Cardiac muscle cell (in vitro differentiated cells and primary cell): ENCODE measurements around the gene RARB. TPM values are rescaled to one million over a fixed set of nuclear protein-coding genes. Genes with fewer than 3 reads are reported as not detected.

Experiments
- DNase-seq, 2 donors: peaks; one replicate each; pipeline versions ENCODE4 v3.0.0 to v3.0.0-alpha.2; 2010 to 2017; ENCODE audit warnings: low read depth in 1 of 2, low spot score in 1 of 2
- H3K27ac ChIP-seq: fragments of 200-600 bp; sonication (generic); 2 replicates; pipeline ENCODE4 v1.5.1; 2016
- H3K27me3 ChIP-seq: fragments of 200-600 bp; sonication (generic); 2 replicates; pipeline ENCODE4 v1.6.0; 2016; ENCODE audit warnings: control low read depth
- H3K36me3 ChIP-seq: fragments of 200-600 bp; sonication (generic); 2 replicates; pipeline ENCODE4 v1.5.1; 2016; ENCODE audit warnings: control low read depth
- H3K4me1 ChIP-seq: fragments of 200-600 bp; sonication (generic); 2 replicates; pipeline ENCODE4 v1.8.1; 2017; ENCODE audit warnings: low read depth, mild to moderate bottlenecking, mixed run types
- H3K4me3 ChIP-seq: fragments of 200-600 bp; sonication (generic); 2 replicates; pipeline ENCODE4 v1.5.1; 2016; ENCODE audit warnings: mild to moderate bottlenecking
- H3K9me3 ChIP-seq: fragments of 200-600 bp; sonication (generic); 2 replicates; pipeline ENCODE4 v1.5.1; 2017; ENCODE audit warnings: low read depth, mild to moderate bottlenecking, control low read depth
- polyA plus RNA-seq: library from polyadenylated mRNA; unstranded; fragments of >200 nt; fragmentation: Nextera tagmentation; extraction: Ambion mirVana; gene quantifications from 2 replicates; pipeline ENCODE4 v1.2.1, GENCODE V29; 2016
- total RNA-seq: library from RNA; depleted of rRNA; stranded (reverse); fragments of >200 nt; gene quantifications from 2 replicates; pipeline ENCODE4 v1.2.3, GENCODE V29; 2016
- TF ChIP-seq, protein P1 (sequence below): IDR thresholded peaks from 2 replicates; pipeline ENCODE4 v1.5.1; 2012; ENCODE audit warnings: low read depth, mild to moderate bottlenecking, low read length

The RARB gene
- total and polyA plus RNA-seq, 2 experiments from 2014 or later, result 22.4 to 27.2 TPM

- TF ChIP-seq, protein P1, sequence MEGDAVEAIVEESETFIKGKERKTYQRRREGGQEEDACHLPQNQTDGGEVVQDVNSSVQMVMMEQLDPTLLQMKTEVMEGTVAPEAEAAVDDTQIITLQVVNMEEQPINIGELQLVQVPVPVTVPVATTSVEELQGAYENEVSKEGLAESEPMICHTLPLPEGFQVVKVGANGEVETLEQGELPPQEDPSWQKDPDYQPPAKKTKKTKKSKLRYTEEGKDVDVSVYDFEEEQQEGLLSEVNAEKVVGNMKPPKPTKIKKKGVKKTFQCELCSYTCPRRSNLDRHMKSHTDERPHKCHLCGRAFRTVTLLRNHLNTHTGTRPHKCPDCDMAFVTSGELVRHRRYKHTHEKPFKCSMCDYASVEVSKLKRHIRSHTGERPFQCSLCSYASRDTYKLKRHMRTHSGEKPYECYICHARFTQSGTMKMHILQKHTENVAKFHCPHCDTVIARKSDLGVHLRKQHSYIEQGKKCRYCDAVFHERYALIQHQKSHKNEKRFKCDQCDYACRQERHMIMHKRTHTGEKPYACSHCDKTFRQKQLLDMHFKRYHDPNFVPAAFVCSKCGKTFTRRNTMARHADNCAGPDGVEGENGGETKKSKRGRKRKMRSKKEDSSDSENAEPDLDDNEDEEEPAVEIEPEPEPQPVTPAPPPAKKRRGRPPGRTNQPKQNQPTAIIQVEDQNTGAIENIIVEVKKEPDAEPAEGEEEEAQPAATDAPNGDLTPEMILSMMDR, result no peak
- Histone ChIP-seq H3K36me3 (no peaks in the 10 kb centered on the region), H3K9me3 (no peaks in the 10 kb centered on the region), H3K4me3 (no peak overlapping the region), H3K27me3 (no peaks in the 10 kb centered on the region), H3K4me1 (peaks cover 20% of the 10 kb centered on the region), H3K27ac (peak overlapping the region; percentile 49)
- no peak for DNase-seq
Measured at GRCh38 chr3:25527336-25527735, 99.3 kb downstream of the RARB start.

GRCh38 chr3:25527801-25528200, 99.7 kb downstream of the RARB start:
- no peaks in the 10 kb centered on the region for H3K27me3 ChIP-seq
- no peaks in the 10 kb centered on the region for H3K36me3 ChIP-seq
- TF ChIP-seq, protein P1, result no peak
- H3K4me3 ChIP-seq, result no peak overlapping the region
- no peak for DNase-seq
- H3K4me1 ChIP-seq, result peaks cover 16% of the 10 kb centered on the region
- H3K27ac ChIP-seq, result peak overlapping the region; percentile 49
- no peaks in the 10 kb centered on the region for H3K9me3 ChIP-seq

DNA sequence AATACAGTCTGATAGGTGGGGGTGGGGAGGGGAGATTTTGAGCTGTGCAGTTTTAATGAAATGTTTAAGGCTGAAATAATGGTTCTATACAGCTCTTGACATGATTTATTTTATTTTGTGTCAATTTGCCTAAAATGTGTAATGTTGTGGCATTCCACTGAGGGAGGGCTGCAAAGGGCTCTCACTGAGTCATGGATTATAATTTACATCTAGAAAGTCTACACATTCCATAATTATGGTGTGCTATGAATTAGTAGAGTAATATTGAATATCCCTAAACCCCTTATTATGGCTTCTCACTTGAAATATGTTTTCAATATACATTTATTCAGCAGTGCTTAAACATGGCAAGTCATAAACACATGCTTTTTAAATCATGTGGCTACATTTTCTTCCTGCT, 103.9 kb downstream of the RARB start:
- Histone ChIP-seq H3K27ac (no peak overlapping the region), H3K4me3 (no peak overlapping the region), H3K9me3 (no peaks in the 10 kb centered on the region), H3K4me1 (peaks cover 4% of the 10 kb centered on the region), H3K36me3 (no peaks in the 10 kb centered on the region), H3K27me3 (no peaks in the 10 kb centered on the region)
- TF ChIP-seq, protein P1, result no peak
- no peak for DNase-seq

GRCh38 chr3:25532431-25533162, 104.5 kb downstream of the RARB start:
- Histone ChIP-seq H3K9me3 (no peaks in the 10 kb centered on the region), H3K4me1 (peaks cover 4% of the 10 kb centered on the region), H3K36me3 (no peaks in the 10 kb centered on the region), H3K4me3 (no peak overlapping the region), H3K27ac (no peak overlapping the region), H3K27me3 (no peaks in the 10 kb centered on the region)
- no peak for DNase-seq
- TF ChIP-seq, protein P1, result peak; percentile 67

DNA sequence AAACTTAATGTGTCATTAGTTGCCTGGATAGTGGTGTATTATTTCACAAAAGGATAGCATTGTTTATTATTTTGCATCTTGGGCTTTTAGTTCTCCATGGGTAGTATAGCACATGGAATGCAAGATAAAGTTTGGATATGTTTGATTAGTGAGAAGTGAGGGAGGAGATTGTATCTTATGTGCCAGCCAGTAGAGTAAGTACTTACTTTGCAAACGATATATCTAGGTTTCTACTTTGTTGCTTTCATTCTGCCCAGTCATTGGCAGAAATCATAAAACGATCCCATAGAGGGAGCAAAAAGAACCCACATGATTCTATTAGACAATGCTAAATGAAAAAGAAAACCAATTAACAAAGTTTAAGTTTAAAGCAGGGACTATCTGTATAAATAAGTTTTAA, 105.3 kb downstream of the RARB start:
- Histone ChIP-seq H3K36me3 (no peaks in the 10 kb centered on the region), H3K27me3 (no peaks in the 10 kb centered on the region), H3K4me3 (no peak overlapping the region), H3K9me3 (no peaks in the 10 kb centered on the region), H3K4me1 (peaks cover 4% of the 10 kb centered on the region), H3K27ac (no peak overlapping the region)
- TF ChIP-seq, protein P1, result no peak
- DNase-seq, result no peak
